SK-N-MC (cell line): ENCODE results near the gene CENATAC.

ENCODE experiments used
- EZH2 ChIP-seq: fragments of 200-600 bp; sonication (generic); IDR thresholded peaks from one replicate; pipeline ENCODE4 v1.6.1; 2017; ENCODE audit warnings: antibody characterized with exemption
- POLR2AphosphoS5 ChIP-seq: IDR thresholded peaks from 2 replicates; pipeline ENCODE4 v1.6.1; 2012; ENCODE audit warnings: mild to moderate bottlenecking, low read depth, low read length, borderline replicate concordance

GRCh38 chr11:119047205-119047604 is 49.3 kb downstream of the CENATAC start:
- TF ChIP-seq EZH2 = no peak
- TF ChIP-seq POLR2AphosphoS5 = no peak
